ENCODE data around the gene CCDC89.

CCDC89 gene

GRCh38 chr11:85647604-85648299 is 38.2 kb downstream of the CCDC89 start, which contains the start of gene TMEM126A:
Gene TMEM126A (plus strand): TSS chr11:85647967. CDS start chr11:85650256, 2,289 bp downstream.
- DNase-seq, result peak; percentile 76 to 88 (median 83)

GRCh38 chr11:85647078-85647477 is 38.9 kb downstream of the CCDC89 start:
- no peak for DNase-seq

GRCh38 chr11:85643191-85643614 is 42.8 kb downstream of the CCDC89 start:
- DNase-seq, result no peak

- DNase-seq, result no peak
Measured at GRCh38 chr11:85634747-85635146, 51.2 kb downstream of the CCDC89 start.
